Natural killer cell (primary cell): ENCODE results near the gene PIM2. TPM values are rescaled to one million over a fixed set of nuclear protein-coding genes. Genes with fewer than 3 reads are reported as not detected.
A peak's percentile ranks its signal among the peaks of the same experiment; 100 is the strongest.

Experiments
- ATAC-seq, 3 donors: fragments of 150-1000 bp in 2 of 3; fragments of 200-7000 bp in 1 of 3; cut with Tn5 transposase; 1 replicate in 1 of 3; 2 replicates in 2 of 3; pipeline ENCODE4 v1.10.0; 2021; ENCODE audit warnings: mild to moderate bottlenecking in 2 of 3, moderate library complexity in 2 of 3
- DNase-seq, 2 donors: peaks; one replicate each; pipeline versions ENCODE4 v3.0.0 to v3.0.0-alpha.2; 2013 to 2021; ENCODE audit warnings: mixed read lengths in 1 of 2
- H3K27ac ChIP-seq: one replicate; pipeline ENCODE4 v1.5.1; 2013; ENCODE audit warnings: mild to moderate bottlenecking, low read length
- H3K27me3 ChIP-seq: one replicate; pipeline ENCODE4 v1.6.1; 2013; ENCODE audit warnings: low read length; ENCODE audit not compliant: control insufficient read depth, insufficient read depth
- H3K36me3 ChIP-seq: one replicate; pipeline ENCODE4 v1.6.1; 2013; ENCODE audit warnings: low read length; ENCODE audit not compliant: control insufficient read depth, insufficient read depth
- H3K4me1 ChIP-seq: one replicate; pipeline ENCODE4 v1.6.1; 2013; ENCODE audit warnings: low read length; ENCODE audit not compliant: control insufficient read depth, insufficient read depth
- H3K4me3 ChIP-seq: one replicate; pipeline ENCODE4 v1.5.1; 2013; ENCODE audit warnings: low read length
- H3K9me3 ChIP-seq: one replicate; pipeline ENCODE4 v1.6.1; 2013; ENCODE audit warnings: low read length; ENCODE audit not compliant: control insufficient read depth, insufficient read depth
- H3K27ac Mint-ChIP-seq, 2 donors: one replicate each; pipeline ENCODE4 v1.8.0; 2022; ENCODE audit warnings: mild to moderate bottlenecking in 2 of 2, mixed read lengths in 2 of 2, moderate library complexity in 1 of 2
- H3K27me3 Mint-ChIP-seq, 2 donors: one replicate each; pipeline ENCODE4 v1.8.0; 2022; ENCODE audit warnings: low read depth in 2 of 2, mixed read lengths in 2 of 2
- H3K36me3 Mint-ChIP-seq: one replicate; pipeline ENCODE4 v1.8.0; 2022; ENCODE audit warnings: mixed read lengths
- H3K4me1 Mint-ChIP-seq, 2 donors: one replicate each; pipeline ENCODE4 v1.8.0; 2022; ENCODE audit warnings: mixed read lengths in 2 of 2
- H3K4me3 Mint-ChIP-seq: one replicate; pipeline ENCODE4 v1.8.0; 2022; ENCODE audit warnings: mild to moderate bottlenecking, moderate library complexity, mixed read lengths
- H3K9me3 Mint-ChIP-seq, 2 donors: one replicate each; pipeline ENCODE4 v1.8.0; 2022; ENCODE audit warnings: mixed read lengths in 2 of 2
- CTCF ChIP-seq: fragments of 200-600 bp; IDR thresholded peaks from one replicate; pipeline ENCODE4 v1.8.0; 2022; ENCODE audit warnings: antibody characterized with exemption
- WGBS: methylation state at CpG from one replicate; pipeline ENCODE4 v1.1.7; 2013; ENCODE audit warnings: missing lambda C conversion rate; ENCODE audit not compliant: insufficient coverage; 5-methylcytosine and 5-hydroxymethylcytosine counted together
- intact Hi-C: fragments of 100-400 bp; cut with micrococcal nuclease; formaldehyde crosslinking; loops from one replicate; pipeline ENCODE4 v1.14.2; 2022
- total RNA-seq, 4 donors: library from RNA; stranded (reverse); fragments of 120-200 nt in 1 of 4; gene quantifications; one replicate each; pipeline versions ENCODE4 v1.2.3 to v1.2.4, GENCODE V29; 2013 to 2022

PIM2 gene
- total RNA-seq, 3 donors from 2014 or later (not counting 1 experiment from before 2014, with no cell fraction given) = 134 to 173 (median 150) TPM

DNA sequence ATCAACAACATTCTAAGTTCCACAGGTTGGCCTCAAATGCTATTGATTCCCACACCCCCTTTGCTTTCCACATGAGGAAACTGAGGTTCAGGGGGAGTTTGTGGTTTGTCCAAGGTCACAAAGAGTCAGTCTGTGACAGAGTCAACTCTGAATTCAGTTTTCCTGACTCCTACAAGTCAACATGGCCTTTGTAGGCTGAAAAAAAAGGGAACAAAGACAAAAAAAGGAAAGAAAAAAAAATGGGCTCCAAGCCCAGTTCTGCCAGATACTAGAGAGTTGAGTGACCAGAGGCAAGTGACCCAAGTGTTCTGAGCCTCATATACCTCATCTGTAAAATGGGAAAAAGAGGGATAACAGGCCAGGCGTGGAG, 16.5 kb upstream of the PIM2 start:
- H3K9me3 Mint-ChIP-seq = no peaks in the 10 kb centered on the region
- no peak overlapping the region for H3K4me3 ChIP-seq
- DNase-seq (no peak), ATAC-seq (no peak)
- H3K36me3 Mint-ChIP-seq = peaks cover 7% of the 10 kb centered on the region
- peaks cover 22% of the 10 kb centered on the region for H3K36me3 ChIP-seq
- H3K27me3 Mint-ChIP-seq = no peaks in the 10 kb centered on the region
- no peaks in the 10 kb centered on the region for H3K9me3 ChIP-seq
- WGBS = 100% methylated on average over 1 of the region's 1 CpG
- peaks cover 65% of the 10 kb centered on the region for H3K4me1 ChIP-seq
- TF ChIP-seq CTCF = no peak
- H3K4me1 Mint-ChIP-seq = peaks cover 44 to 62% of the 10 kb centered on the region in 2 donors
- H3K27me3 ChIP-seq = no peaks in the 10 kb centered on the region
- intact Hi-C loops = loop anchor here (10.0 kb wide), 1 partner anchor 220 kb away; no protein-coding TSS in a partner anchor
- H3K4me3 Mint-ChIP-seq = peak overlapping the region; percentile 55
- H3K27ac ChIP-seq = peak overlapping the region; percentile 53
- peak overlapping the region; percentile 95 to 97 for H3K27ac Mint-ChIP-seq

- no peaks in the 10 kb centered on the region for H3K9me3 ChIP-seq
- H3K27ac ChIP-seq = peak overlapping the region; percentile 53
- H3K9me3 Mint-ChIP-seq = no peaks in the 10 kb centered on the region
- DNase-seq = peak in 1 of 2 donors; percentile 78
- TF ChIP-seq CTCF = no peak
- peaks cover 39 to 56% of the 10 kb centered on the region in 2 donors for H3K4me1 Mint-ChIP-seq
- H3K4me3 ChIP-seq = no peak overlapping the region
- peaks cover 25% of the 10 kb centered on the region for H3K36me3 ChIP-seq
- intact Hi-C loops = loop anchor here (10.0 kb wide), 1 partner anchor 220 kb away; no protein-coding TSS in a partner anchor
- WGBS = 52% methylated on average over 3 of the region's 7 CpGs
- no peaks in the 10 kb centered on the region for H3K27me3 ChIP-seq
- H3K27me3 Mint-ChIP-seq = no peaks in the 10 kb centered on the region
- H3K27ac Mint-ChIP-seq = peak overlapping the region; percentile 95 to 97
- no peak for ATAC-seq
- H3K36me3 Mint-ChIP-seq = peaks cover 7% of the 10 kb centered on the region
- H3K4me1 ChIP-seq = peaks cover 60% of the 10 kb centered on the region
- peak overlapping the region; percentile 55 for H3K4me3 Mint-ChIP-seq
Observed at GRCh38 chrX:48934581-48935300, 15.9 kb upstream of the PIM2 start.

- DNase-seq = no peak
- no peak overlapping the region for H3K4me3 ChIP-seq
- no peaks in the 10 kb centered on the region for H3K27me3 ChIP-seq
- Mint-ChIP-seq H3K4me3 (no peak overlapping the region), H3K27ac (peak overlapping the region in 1 of 2 donors; percentile 54), H3K9me3 (no peaks in the 10 kb centered on the region), H3K27me3 (no peaks in the 10 kb centered on the region), H3K4me1 (peaks cover 29 to 46% of the 10 kb centered on the region in 2 donors), H3K36me3 (peaks cover 7% of the 10 kb centered on the region)
- H3K9me3 ChIP-seq = no peaks in the 10 kb centered on the region
- 100% methylated on average over 1 of the region's 2 CpGs for WGBS
- peaks cover 50% of the 10 kb centered on the region for H3K4me1 ChIP-seq
- ATAC-seq = no peak
- TF ChIP-seq CTCF = no peak
- H3K36me3 ChIP-seq = peaks cover 25% of the 10 kb centered on the region
- peak overlapping the region; percentile 53 for H3K27ac ChIP-seq
- intact Hi-C loops = loop anchor here (10.0 kb wide), 1 partner anchor 219 kb away; no protein-coding TSS in a partner anchor
Observed at GRCh38 chrX:48933757-48934156, 14.9 kb upstream of the PIM2 start.
